Bronchial epithelial cell (primary cell): ENCODE results near the gene PATE2. TPM values are rescaled to one million over a fixed set of nuclear protein-coding genes. Genes with fewer than 3 reads are reported as not detected.

Source experiments
- DNase-seq: peaks from one replicate; pipeline ENCODE4 v3.0.0-alpha.2; 2010; ENCODE audit warnings: low read depth
- FAIRE-seq: peaks from 2 replicates; lab custom pipeline; 2011; peaks lifted over from hg19 to GRCh38; lab: Jason Lieb, UNC
- H3K27me3 ChIP-seq: 2 replicates; pipeline ENCODE4 v1.5.1; 2011; ENCODE audit warnings: low read length; ENCODE audit not compliant: control insufficient read depth, insufficient read depth
- H3K36me3 ChIP-seq: 2 replicates; pipeline ENCODE4 v1.5.1; 2011; ENCODE audit warnings: low read length; ENCODE audit not compliant: control insufficient read depth, insufficient read depth
- H3K4me3 ChIP-seq: 2 replicates; pipeline ENCODE4 v1.5.1; 2011; ENCODE audit warnings: mild to moderate bottlenecking, low read depth, low read length, control low read depth
- total RNA-seq: library from RNA; depleted of rRNA; stranded (reverse); fragments of >200 nt; gene quantifications from 2 replicates; pipeline ENCODE4 v1.2.1, GENCODE V29; 2014
- TF ChIP-seq, protein P1 (sequence below): IDR thresholded peaks from 2 replicates; pipeline ENCODE4 v1.5.1; 2011; ENCODE audit warnings: mild to moderate bottlenecking, moderate library complexity, low read length, control low read depth, inconsistent platforms; ENCODE audit not compliant: insufficient read depth, severe bottlenecking

Gene PATE2
- total RNA-seq, 1 donor from 2014 or later: not detected

DNA sequence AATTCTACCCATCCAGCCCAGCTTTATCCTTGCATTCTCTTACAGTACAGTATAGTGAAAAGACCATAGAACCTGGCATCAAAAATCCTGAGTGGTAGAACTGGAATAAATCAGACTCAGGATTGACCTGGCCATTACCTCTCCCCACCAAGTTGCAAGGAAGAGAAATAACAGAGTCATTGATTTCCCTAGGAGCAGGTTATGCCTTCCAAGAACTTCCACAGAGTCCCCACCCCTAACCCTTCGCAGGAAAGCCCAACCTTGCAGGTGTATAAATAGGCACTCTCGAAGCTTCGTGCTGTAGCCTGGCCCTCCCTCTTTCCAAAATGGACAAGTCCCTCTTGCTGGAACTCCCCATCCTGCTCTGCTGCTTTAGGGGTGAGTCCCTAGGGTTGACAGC lies 32.6 kb downstream of the PATE2 start, which contains the start of gene PATE1:
TSS of gene PATE1 (plus strand) at position 301 of the 400 bp plus-strand sequence. CDS start at position 327, 26 bp downstream.
- FAIRE-seq (no peak), DNase-seq (no peak)
- TF ChIP-seq, protein P1, sequence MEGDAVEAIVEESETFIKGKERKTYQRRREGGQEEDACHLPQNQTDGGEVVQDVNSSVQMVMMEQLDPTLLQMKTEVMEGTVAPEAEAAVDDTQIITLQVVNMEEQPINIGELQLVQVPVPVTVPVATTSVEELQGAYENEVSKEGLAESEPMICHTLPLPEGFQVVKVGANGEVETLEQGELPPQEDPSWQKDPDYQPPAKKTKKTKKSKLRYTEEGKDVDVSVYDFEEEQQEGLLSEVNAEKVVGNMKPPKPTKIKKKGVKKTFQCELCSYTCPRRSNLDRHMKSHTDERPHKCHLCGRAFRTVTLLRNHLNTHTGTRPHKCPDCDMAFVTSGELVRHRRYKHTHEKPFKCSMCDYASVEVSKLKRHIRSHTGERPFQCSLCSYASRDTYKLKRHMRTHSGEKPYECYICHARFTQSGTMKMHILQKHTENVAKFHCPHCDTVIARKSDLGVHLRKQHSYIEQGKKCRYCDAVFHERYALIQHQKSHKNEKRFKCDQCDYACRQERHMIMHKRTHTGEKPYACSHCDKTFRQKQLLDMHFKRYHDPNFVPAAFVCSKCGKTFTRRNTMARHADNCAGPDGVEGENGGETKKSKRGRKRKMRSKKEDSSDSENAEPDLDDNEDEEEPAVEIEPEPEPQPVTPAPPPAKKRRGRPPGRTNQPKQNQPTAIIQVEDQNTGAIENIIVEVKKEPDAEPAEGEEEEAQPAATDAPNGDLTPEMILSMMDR: no peak
- no peaks in the 10 kb centered on the region for H3K27me3 ChIP-seq
- no peak within 1 kb of the TSS for H3K4me3 ChIP-seq
- H3K36me3 ChIP-seq: no peaks in the 10 kb centered on the region

DNA sequence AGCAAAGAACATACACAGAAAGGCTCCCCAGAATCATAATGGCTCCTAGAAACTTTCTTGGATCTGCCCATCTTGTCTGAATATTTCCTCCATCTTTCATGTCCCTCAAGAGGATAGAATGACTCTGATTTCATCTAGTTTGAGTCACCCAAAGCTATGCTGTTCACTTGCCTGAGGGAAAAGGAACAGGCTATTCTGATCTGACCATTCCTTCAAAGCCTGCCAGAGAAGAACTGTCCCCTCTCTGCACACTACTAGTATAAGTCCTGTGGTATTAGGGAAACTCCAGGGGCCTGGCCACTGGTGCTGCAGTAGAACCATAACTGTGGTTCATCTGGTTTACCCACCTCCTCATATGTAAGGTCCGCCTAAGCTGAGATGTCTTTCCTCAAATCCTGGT lies 34.9 kb downstream of the PATE2 start:
- H3K4me3 ChIP-seq: no peak overlapping the region
- TF ChIP-seq, protein P1: no peak
- no peaks in the 10 kb centered on the region for H3K27me3 ChIP-seq
- FAIRE-seq (no peak), DNase-seq (peak; percentile 10)
- H3K36me3 ChIP-seq: no peaks in the 10 kb centered on the region

DNA sequence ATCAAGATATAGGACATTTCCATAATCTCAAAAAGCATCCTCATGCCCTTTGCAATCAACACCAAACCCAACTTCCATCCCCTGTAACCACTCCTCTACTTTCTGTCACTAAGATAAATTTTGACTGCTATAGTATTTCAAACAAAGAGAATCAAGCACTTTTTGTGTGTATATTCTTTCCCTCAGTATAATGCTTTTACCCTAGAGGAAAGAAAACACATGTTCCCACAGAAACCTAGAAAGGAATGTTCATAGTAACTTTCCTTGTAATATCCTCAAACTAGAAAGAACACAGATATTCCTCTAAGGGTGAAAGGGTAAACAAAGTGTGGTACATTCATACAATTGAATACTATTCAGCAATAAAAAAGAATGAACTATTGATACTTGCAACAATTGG lies 38.0 kb downstream of the PATE2 start:
- no peak for DNase-seq
- TF ChIP-seq, protein P1: no peak
- H3K36me3 ChIP-seq: no peaks in the 10 kb centered on the region
- H3K27me3 ChIP-seq: no peaks in the 10 kb centered on the region
- FAIRE-seq: no peak
- H3K4me3 ChIP-seq: no peak overlapping the region

DNA sequence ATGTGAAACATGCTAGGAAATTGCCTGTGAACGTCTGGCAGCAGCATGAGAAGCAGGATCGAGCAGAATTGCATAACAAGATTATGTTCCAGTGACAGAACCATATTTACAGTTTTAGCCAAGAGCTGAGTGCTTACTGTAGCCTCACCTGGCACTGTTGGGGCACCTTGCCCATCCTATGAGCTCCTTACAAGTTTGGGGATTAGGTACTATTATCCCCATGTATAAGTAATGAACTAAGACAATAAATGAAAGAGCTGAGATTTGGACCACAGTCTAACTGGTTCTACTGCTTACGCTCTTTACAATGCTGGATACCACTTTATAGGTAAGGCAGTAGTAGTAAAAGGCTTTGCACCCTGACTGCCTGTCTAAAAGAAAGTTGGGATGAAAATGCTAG lies 49.7 kb downstream of the PATE2 start:
- Histone ChIP-seq H3K36me3 (no peaks in the 10 kb centered on the region), H3K4me3 (no peak overlapping the region), H3K27me3 (no peaks in the 10 kb centered on the region)
- TF ChIP-seq, protein P1: no peak
- DNase-seq: no peak
- FAIRE-seq: no peak

Other genes starting within 250 kb of the PATE2 start
- gene EI24, start 209.4 kb downstream of the PATE2 start, total RNA-seq: 148 and 179 TPM in 2 replicates
- gene STT3A, start 186.0 kb downstream of the PATE2 start, total RNA-seq: 124 and 167 TPM in 2 replicates
- gene CHEK1, start 153.7 kb downstream of the PATE2 start, total RNA-seq: 4.6 and 4.7 TPM in 2 replicates
- not detected in 2 replicates for gene ACRV1, start 98.0 kb downstream of the PATE2 start, total RNA-seq
- gene PATE1, start 32.5 kb downstream of the PATE2 start, total RNA-seq: not detected in 2 replicates
- gene PATE3, start 9.3 kb upstream of the PATE2 start, total RNA-seq: not detected in 2 replicates
- gene PATE4, start 54.5 kb upstream of the PATE2 start, total RNA-seq: not detected in 2 replicates
- 2.9 and 3.5 TPM in 2 replicates for gene HYLS1, start 108.8 kb upstream of the PATE2 start, total RNA-seq
- 11.6 and 19.5 TPM in 2 replicates for gene PUS3, start 124.4 kb upstream of the PATE2 start, total RNA-seq
- gene DDX25, start 125.7 kb upstream of the PATE2 start, total RNA-seq: not detected in 2 replicates
- 0.38 TPM in 1 of 2 replicates, not detected in the other for gene VSIG10L2, start 167.2 kb upstream of the PATE2 start, total RNA-seq